ENCODE data around the gene ZNF865. TPM values are rescaled to one million over a fixed set of nuclear protein-coding genes. Genes with fewer than 3 reads are reported as not detected.

ZNF865 gene
- total and polyA plus RNA-seq, 10 of the 15 experiments (the other 5 are each of a cell fraction or from before 2014, with no cell fraction given), result 0.02 to 18.3 (median 0.90) TPM

- no peak for TF ChIP-seq ZBTB4 (CRISPR knock-in tag; IDR thresholded peaks at IDR 0.05)
- TF ChIP-seq PML (IDR thresholded peaks at IDR 0.05; ENCODE audit: low read length), result no peak
- TF ChIP-seq POLR2A (IDR thresholded peaks at IDR 0.05; ENCODE audit: low read depth, low read length), result no peak; the same call in 1 of the 2 replicates
- no peak for TF ChIP-seq TBL1XR1 (IDR thresholded peaks at IDR 0.05; ENCODE audit: low read depth, low read length)
Measured at GRCh38 chr19:55600662-55601028, 4.8 kb upstream of the ZNF865 start (continued).

DNA sequence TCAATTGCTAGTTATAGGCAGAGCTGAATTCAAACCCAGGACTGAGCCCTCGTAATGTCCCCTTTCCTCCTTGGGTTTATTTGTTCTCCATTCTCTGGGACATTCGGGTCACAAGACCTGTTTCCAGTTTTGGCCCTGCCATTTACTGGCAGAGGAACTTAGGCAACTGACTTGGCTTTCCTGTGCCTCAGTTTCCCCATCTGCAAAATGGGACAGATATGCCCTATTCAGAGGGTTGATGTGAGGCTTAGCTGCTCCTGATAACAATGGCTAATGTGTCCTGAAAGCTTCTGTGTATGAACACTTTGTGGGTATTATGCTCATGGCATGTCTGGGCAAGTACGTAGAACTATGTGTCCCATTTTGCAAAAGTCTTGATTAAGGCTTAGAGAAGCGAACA is 4.4 kb upstream of the ZNF865 start:
- Histone ChIP-seq H3K27me3 (replicated peaks in 1 of 2; ENCODE audit: control insufficient read depth in 2 of 2, insufficient read depth in 2 of 2, low read length in 1 of 2) (no peaks in the 10 kb centered on the region), H3K27ac (ENCODE audit: control insufficient read depth, insufficient read depth) (peak overlapping the region; percentile 99), H3K79me2 (ENCODE audit: control insufficient read depth, insufficient read depth, low read length) (peaks cover 13% of the 10 kb centered on the region), H3K4me2 (ENCODE audit: control insufficient read depth, insufficient read depth) (peak overlapping the region; percentile 96), H3K4me3 (peak overlapping the region; percentile 88), H3K4me1 (ENCODE audit: control insufficient read depth, insufficient read depth, low read length) (peaks cover 10% of the 10 kb centered on the region; the same call in 1 of the 2 replicates), H2AFZ (ENCODE audit: control insufficient read depth, low read depth, low read length) (no peak overlapping the region), H3K36me3 (ENCODE audit: control insufficient read depth in 2 of 2, insufficient read depth in 2 of 2, low read length in 1 of 2) (no peaks in the 10 kb centered on the region), H3K9ac (ENCODE audit: control insufficient read depth, insufficient read depth, low read length) (peak overlapping the region; percentile 95), H4K20me1 (ENCODE audit: control insufficient read depth, insufficient read depth) (no peaks in the 10 kb centered on the region), H3K9me3 (replicated peaks; ENCODE audit: control insufficient read depth, insufficient read depth, low read length) (no peaks in the 10 kb centered on the region; the same call in 2 of the 3 replicates)
- no peak for FAIRE-seq
- WGBS (ENCODE audit: insufficient coverage, insufficient replicate concordance, low lambda C conversion rate, missing lambda C conversion rate), result 80% methylated on average over 4 of the region's 4 CpGs
- in situ Hi-C loops (cut with MboI), result no loop called here
- intact Hi-C loops (cut with micrococcal nuclease; ENCODE audit: unreplicated experiment), result loop anchor here (5.0 kb wide), 1 partner anchor 41 kb away; the partner anchor contains the start of genes ZNF580 and ZNF581
- POLR2A ChIA-PET, result interaction anchor here (0.7 to 1.4 kb wide), 3 partner anchors 32 to 71 kb away, joined by 4 to 8 read pairs (median 7); no protein-coding TSS in a partner anchor
- no peak for DNase-seq (ENCODE audit: low read depth, low spot score)
- CTCF ChIA-PET, result interaction anchor here (1.0 to 2.3 kb wide), 3 partner anchors 30 to 53 kb away, joined by 3 to 11 read pairs (median 6); partner anchors contain the start of gene U2AF2
- RAD21 ChIA-PET (ENCODE audit: unreplicated experiment), result interaction anchor here (1.4 kb wide), 1 partner anchor 10 kb away, joined by 4 read pairs; no protein-coding TSS in a partner anchor
- no peak for TF ChIP-seq ZNF622 (IDR thresholded peaks at IDR 0.05)
- no peak for TF ChIP-seq KDM1A (IDR thresholded peaks at IDR 0.05; ENCODE audit: borderline replicate concordance)
- no peak for TF ChIP-seq IKZF2 (IDR thresholded peaks at IDR 0.05)
- TF ChIP-seq GABPA (IDR thresholded peaks at IDR 0.05; ENCODE audit: low read depth), result no peak
- TF ChIP-seq ASH2L (IDR thresholded peaks at IDR 0.05; ENCODE audit: borderline replicate concordance, low read depth), result no peak
- TF ChIP-seq, protein P1, sequence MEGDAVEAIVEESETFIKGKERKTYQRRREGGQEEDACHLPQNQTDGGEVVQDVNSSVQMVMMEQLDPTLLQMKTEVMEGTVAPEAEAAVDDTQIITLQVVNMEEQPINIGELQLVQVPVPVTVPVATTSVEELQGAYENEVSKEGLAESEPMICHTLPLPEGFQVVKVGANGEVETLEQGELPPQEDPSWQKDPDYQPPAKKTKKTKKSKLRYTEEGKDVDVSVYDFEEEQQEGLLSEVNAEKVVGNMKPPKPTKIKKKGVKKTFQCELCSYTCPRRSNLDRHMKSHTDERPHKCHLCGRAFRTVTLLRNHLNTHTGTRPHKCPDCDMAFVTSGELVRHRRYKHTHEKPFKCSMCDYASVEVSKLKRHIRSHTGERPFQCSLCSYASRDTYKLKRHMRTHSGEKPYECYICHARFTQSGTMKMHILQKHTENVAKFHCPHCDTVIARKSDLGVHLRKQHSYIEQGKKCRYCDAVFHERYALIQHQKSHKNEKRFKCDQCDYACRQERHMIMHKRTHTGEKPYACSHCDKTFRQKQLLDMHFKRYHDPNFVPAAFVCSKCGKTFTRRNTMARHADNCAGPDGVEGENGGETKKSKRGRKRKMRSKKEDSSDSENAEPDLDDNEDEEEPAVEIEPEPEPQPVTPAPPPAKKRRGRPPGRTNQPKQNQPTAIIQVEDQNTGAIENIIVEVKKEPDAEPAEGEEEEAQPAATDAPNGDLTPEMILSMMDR (IDR thresholded peaks at IDR 0.05 in 2 of 3, conservative IDR thresholded peaks at IDR 0.05 in 1 of 3; ENCODE audit: control insufficient read depth in 2 of 3, extremely low read depth in 1 of 3, insufficient read depth in 1 of 3, low read depth in 3 of 3, low read length in 3 of 3), result no peak
- TF ChIP-seq, protein P2, sequence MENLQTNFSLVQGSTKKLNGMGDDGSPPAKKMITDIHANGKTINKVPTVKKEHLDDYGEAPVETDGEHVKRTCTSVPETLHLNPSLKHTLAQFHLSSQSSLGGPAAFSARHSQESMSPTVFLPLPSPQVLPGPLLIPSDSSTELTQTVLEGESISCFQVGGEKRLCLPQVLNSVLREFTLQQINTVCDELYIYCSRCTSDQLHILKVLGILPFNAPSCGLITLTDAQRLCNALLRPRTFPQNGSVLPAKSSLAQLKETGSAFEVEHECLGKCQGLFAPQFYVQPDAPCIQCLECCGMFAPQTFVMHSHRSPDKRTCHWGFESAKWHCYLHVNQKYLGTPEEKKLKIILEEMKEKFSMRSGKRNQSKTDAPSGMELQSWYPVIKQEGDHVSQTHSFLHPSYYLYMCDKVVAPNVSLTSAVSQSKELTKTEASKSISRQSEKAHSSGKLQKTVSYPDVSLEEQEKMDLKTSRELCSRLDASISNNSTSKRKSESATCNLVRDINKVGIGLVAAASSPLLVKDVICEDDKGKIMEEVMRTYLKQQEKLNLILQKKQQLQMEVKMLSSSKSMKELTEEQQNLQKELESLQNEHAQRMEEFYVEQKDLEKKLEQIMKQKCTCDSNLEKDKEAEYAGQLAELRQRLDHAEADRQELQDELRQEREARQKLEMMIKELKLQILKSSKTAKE (IDR thresholded peaks at IDR 0.05; ENCODE audit: low read depth, poor library complexity, severe bottlenecking), result no peak
- TF ChIP-seq MYC (IDR thresholded peaks at IDR 0.05; ENCODE audit: insufficient read depth, insufficient read length, insufficient replicate concordance, low read length, severe bottlenecking), result no peak
- no peak for ATAC-seq
- SMC1A ChIA-PET (ENCODE audit: uncharacterized antibody, unreplicated experiment), result interaction anchor here (0.6 kb wide), 1 partner anchor 142 kb away, joined by 3 read pairs; no protein-coding TSS in a partner anchor
- TSS peak; percentile 74 for BruUV-seq (replicated peaks)
